Measurements from ENCODE around the gene CACNB2. TPM values are rescaled to one million over a fixed set of nuclear protein-coding genes. Genes with fewer than 3 reads are reported as not detected.
"Not testable (repeated sequence)": the region's sequence is repeated elsewhere in the genome, so short reads cannot be mapped to it uniquely, and the experiment has no call there.

CACNB2 gene
- total RNA-seq, 2 donors from 2014 or later, result 5.5 to 17.4 TPM

GRCh38 chr10:18439601-18440000 lies 299.4 kb downstream of the CACNB2 start:
- Histone ChIP-seq H3K27me3 (replicated peaks; ENCODE audit: insufficient read depth) (no peaks in the 10 kb centered on the region), H3K4me3 (no peak overlapping the region), H3K4me1 (replicated peaks) (no peaks in the 10 kb centered on the region), H3K27ac (no peak overlapping the region), H3K36me3 (no peaks in the 10 kb centered on the region), H3K9me3 (no peaks in the 10 kb centered on the region)
- DNase-seq (ENCODE audit: low spot score), result no peak
- intact Hi-C loops (cut with DNase I), result no loop called here
- 70% methylated on average over 4 of the region's 4 CpGs for WGBS
- TF ChIP-seq POLR2A (IDR thresholded peaks at IDR 0.05) (no peak), POLR2AphosphoS5 (IDR thresholded peaks at IDR 0.05) (no peak), CTCF (IDR thresholded peaks at IDR 0.05) (no peak)

GRCh38 chr10:18445635-18446034 lies 305.4 kb downstream of the CACNB2 start:
- 91% methylated on average over 6 of the region's 6 CpGs for WGBS
- H3K4me3 ChIP-seq; DNase-seq (ENCODE audit: low spot score); H3K9me3 ChIP-seq; H3K27ac ChIP-seq; H3K36me3 ChIP-seq; H3K27me3 ChIP-seq (replicated peaks; ENCODE audit: insufficient read depth); intact Hi-C loops (cut with DNase I); H3K4me1 ChIP-seq (replicated peaks): not testable (repeated sequence)

GRCh38 chr10:18446205-18446604 lies 306.0 kb downstream of the CACNB2 start:
- TF ChIP-seq POLR2A (IDR thresholded peaks at IDR 0.05), result no peak
- intact Hi-C loops (cut with DNase I), result no loop called here

GRCh38 chr10:18449611-18450026 lies 309.4 kb downstream of the CACNB2 start:
- H3K27ac ChIP-seq, result no peak overlapping the region
- H3K27me3 ChIP-seq (replicated peaks; ENCODE audit: insufficient read depth), result no peaks in the 10 kb centered on the region
- H3K36me3 ChIP-seq, result no peaks in the 10 kb centered on the region
- 77% methylated on average over 7 of the region's 7 CpGs for WGBS
- intact Hi-C loops (cut with DNase I), result no loop called here
- TF ChIP-seq CTCF (IDR thresholded peaks at IDR 0.05) (no peak), POLR2AphosphoS5 (IDR thresholded peaks at IDR 0.05) (no peak), POLR2A (IDR thresholded peaks at IDR 0.05) (no peak)
- H3K4me3 ChIP-seq, result no peak overlapping the region
- H3K4me1 ChIP-seq (replicated peaks), result no peaks in the 10 kb centered on the region
- no peaks in the 10 kb centered on the region for H3K9me3 ChIP-seq
- DNase-seq (ENCODE audit: low spot score), result no peak

More at GRCh38 chr10:18446205-18446604, 306.0 kb downstream of the CACNB2 start:
- Histone ChIP-seq H3K27ac (no peak overlapping the region), H3K4me1 (replicated peaks) (no peaks in the 10 kb centered on the region), H3K36me3 (no peaks in the 10 kb centered on the region), H3K9me3 (no peaks in the 10 kb centered on the region), H3K4me3 (no peak overlapping the region), H3K27me3 (replicated peaks; ENCODE audit: insufficient read depth) (no peaks in the 10 kb centered on the region)
- no peak for DNase-seq (ENCODE audit: low spot score)

- no peaks in the 10 kb centered on the region for H3K9me3 ChIP-seq
- no peak overlapping the region for H3K27ac ChIP-seq
- H3K36me3 ChIP-seq, result no peaks in the 10 kb centered on the region
- 86% methylated on average over 6 of the region's 6 CpGs for WGBS
- TF ChIP-seq POLR2A (IDR thresholded peaks at IDR 0.05) (no peak), CTCF (IDR thresholded peaks at IDR 0.05) (no peak), POLR2AphosphoS5 (IDR thresholded peaks at IDR 0.05) (no peak)
- no peak overlapping the region for H3K4me3 ChIP-seq
- intact Hi-C loops (cut with DNase I), result no loop called here
- DNase-seq (ENCODE audit: low spot score), result no peak
- H3K4me1 ChIP-seq (replicated peaks), result no peaks in the 10 kb centered on the region
- no peaks in the 10 kb centered on the region for H3K27me3 ChIP-seq (replicated peaks; ENCODE audit: insufficient read depth)
Measured at GRCh38 chr10:18450298-18450697, 310.1 kb downstream of the CACNB2 start.

GRCh38 chr10:18455086-18455884 lies 315.1 kb downstream of the CACNB2 start:
- Histone ChIP-seq H3K4me1 (replicated peaks) (no peaks in the 10 kb centered on the region), H3K4me3 (no peak overlapping the region), H3K27me3 (replicated peaks; ENCODE audit: insufficient read depth) (no peaks in the 10 kb centered on the region), H3K27ac (no peak overlapping the region), H3K9me3 (no peaks in the 10 kb centered on the region), H3K36me3 (no peaks in the 10 kb centered on the region)
- DNase-seq (ENCODE audit: low spot score), result no peak
- WGBS, result 29% methylated on average over 1 of the region's 1 CpG
- intact Hi-C loops (cut with DNase I), result no loop called here
- TF ChIP-seq CTCF (IDR thresholded peaks at IDR 0.05), result no peak
- TF ChIP-seq POLR2A (IDR thresholded peaks at IDR 0.05), result no peak
- no peak for TF ChIP-seq POLR2AphosphoS5 (IDR thresholded peaks at IDR 0.05)

All from prostate gland (tissue), 2 donors.